BLaER1 treated with 17β-estradiol and CSF1 and Interleukin-3, amounts not matched to agents 10 nM and 100 nM (cell line): ENCODE data around the gene IFNE.
"Not testable (repeated sequence)": the region's sequence is repeated elsewhere in the genome, so short reads cannot be mapped to it uniquely, and the experiment has no call there.

Experiments
- H3K27ac ChIP-seq, 11 experiments: shearing (Covaris generic); formaldehyde crosslinking; 2 replicates each; pipeline ENCODE4 v1.8.1; 2022
- H3K27me3 ChIP-seq, 11 experiments: shearing (Covaris generic); formaldehyde crosslinking; 2 replicates each; pipeline ENCODE4 v1.8.1; 2022
- H3K36me3 ChIP-seq, 11 experiments: shearing (Covaris generic); formaldehyde crosslinking; 2 replicates each; pipeline ENCODE4 v1.8.1; 2022
- H3K4me1 ChIP-seq, 10 experiments: shearing (Covaris generic); formaldehyde crosslinking; 2 replicates each; pipeline ENCODE4 v1.8.1; 2022
- H3K4me2 ChIP-seq, 11 experiments: shearing (Covaris generic); formaldehyde crosslinking; 2 replicates each; pipeline ENCODE4 v1.8.1; 2022
- H3K4me3 ChIP-seq, 10 experiments: shearing (Covaris generic); formaldehyde crosslinking; 2 replicates each; pipeline ENCODE4 v1.8.1; 2022
- H3K9ac ChIP-seq, 11 experiments: shearing (Covaris generic); formaldehyde crosslinking; 2 replicates each; pipeline ENCODE4 v1.8.1; 2022
- H3K9me3 ChIP-seq, 11 experiments: shearing (Covaris generic); formaldehyde crosslinking; replicated peaks in 1 of 11; 2 replicates each; pipeline ENCODE4 v1.8.1; 2022
- H4K20me1 ChIP-seq, 11 experiments: shearing (Covaris generic); formaldehyde crosslinking; 2 replicates each; pipeline ENCODE4 v1.8.1; 2022
- Cebpa-rat ChIP-seq, 11 experiments: shearing (Covaris generic); IDR thresholded peaks; 2 replicates each; pipeline ENCODE4 v1.8.1; 2022

The IFNE gene

GRCh38 chr9:21465859-21466518 lies 16.1 kb downstream of the IFNE start:
- peaks cover 19 to 29% (median 23%) of the 10 kb centered on the region in 11 experiments for H3K9me3 ChIP-seq
- no peaks in the 10 kb centered on the region for H3K36me3 ChIP-seq
- no peak overlapping the region for H3K9ac ChIP-seq
- no peaks in the 10 kb centered on the region for H3K27me3 ChIP-seq
- TF ChIP-seq Cebpa-rat (IDR thresholded peaks at IDR 0.05): no peak
- H3K4me3 ChIP-seq: no peak overlapping the region
- H3K27ac ChIP-seq: no peak overlapping the region
- no peaks in the 10 kb centered on the region for H4K20me1 ChIP-seq
- no peak overlapping the region for H3K4me2 ChIP-seq
- no peaks in the 10 kb centered on the region for H3K4me1 ChIP-seq

- Histone ChIP-seq H3K9me3 (peaks cover 19 to 29% (median 23%) of the 10 kb centered on the region in 11 experiments), H3K27ac (no peak overlapping the region), H4K20me1 (no peaks in the 10 kb centered on the region), H3K4me3 (no peak overlapping the region), H3K9ac (no peak overlapping the region), H3K4me2 (no peak overlapping the region), H3K36me3 (no peaks in the 10 kb centered on the region), H3K4me1 (no peaks in the 10 kb centered on the region), H3K27me3 (no peaks in the 10 kb centered on the region)
- TF ChIP-seq Cebpa-rat (IDR thresholded peaks at IDR 0.05): no peak
These were observed 17.0 kb downstream of the IFNE start for GRCh38 chr9:21465138-21465537.

GRCh38 chr9:21461377-21461776 lies 20.7 kb downstream of the IFNE start:
- TF ChIP-seq Cebpa-rat (IDR thresholded peaks at IDR 0.05): no peak
- H3K27ac ChIP-seq: no peak overlapping the region
- no peak overlapping the region for H3K4me3 ChIP-seq
- no peaks in the 10 kb centered on the region for H4K20me1 ChIP-seq
- H3K4me1 ChIP-seq: no peaks in the 10 kb centered on the region
- H3K4me2 ChIP-seq: no peak overlapping the region
- peaks cover 19 to 29% (median 26%) of the 10 kb centered on the region in 11 experiments for H3K9me3 ChIP-seq
- no peak overlapping the region for H3K9ac ChIP-seq
- H3K27me3 ChIP-seq: no peaks in the 10 kb centered on the region
- H3K36me3 ChIP-seq: no peaks in the 10 kb centered on the region

GRCh38 chr9:21455320-21455719 lies 26.8 kb downstream of the IFNE start:
- Histone ChIP-seq H3K9ac (no peak overlapping the region), H3K27me3 (peaks cover 0 to 24% (median 0%) of the 10 kb centered on the region in 11 experiments; a peak in 4 of 22 replicates)
- no peak for TF ChIP-seq Cebpa-rat (IDR thresholded peaks at IDR 0.05)

GRCh38 chr9:21454149-21454548 lies 28.0 kb downstream of the IFNE start:
- no peak overlapping the region for H3K27ac ChIP-seq

More at GRCh38 chr9:21455320-21455719, 26.8 kb downstream of the IFNE start:
- Histone ChIP-seq H3K4me1 (peaks cover 0 to 15% (median 2%) of the 10 kb centered on the region in 10 experiments; a peak in 9 of 20 replicates), H3K4me2 (no peak overlapping the region), H4K20me1 (no peaks in the 10 kb centered on the region), H3K4me3 (no peak overlapping the region), H3K36me3 (no peaks in the 10 kb centered on the region), H3K9me3 (peaks cover 0 to 6% (median 0%) of the 10 kb centered on the region in 11 experiments; a peak in 2 of 22 replicates), H3K27ac (no peak overlapping the region)

GRCh38 chr9:21452681-21453080 lies 29.4 kb downstream of the IFNE start:
- no peak overlapping the region for H3K27ac ChIP-seq
- H3K4me2 ChIP-seq: 0 out of 22 replicates have a peak overlapping the region, but pooled peaks of 1 of the 11 experiments have one; percentile 19
- no peak overlapping the region for H3K9ac ChIP-seq
- H3K4me3 ChIP-seq: no peak overlapping the region
- TF ChIP-seq Cebpa-rat (IDR thresholded peaks at IDR 0.05): no peak
- H3K4me1 ChIP-seq: peaks cover 0 to 15% (median 2%) of the 10 kb centered on the region in 10 experiments; a peak in 9 of 20 replicates
- no peaks in the 10 kb centered on the region for H4K20me1 ChIP-seq
- no peaks in the 10 kb centered on the region for H3K9me3 ChIP-seq
- H3K27me3 ChIP-seq: peaks cover 0 to 49% (median 0%) of the 10 kb centered on the region in 11 experiments; a peak in 4 of 22 replicates
- no peaks in the 10 kb centered on the region for H3K36me3 ChIP-seq

More at GRCh38 chr9:21454149-21454548, 28.0 kb downstream of the IFNE start:
- Histone ChIP-seq H3K4me3 (no peak overlapping the region), H3K36me3 (no peaks in the 10 kb centered on the region), H3K4me1 (peaks cover 0 to 15% (median 2%) of the 10 kb centered on the region in 10 experiments; a peak in 9 of 20 replicates), H4K20me1 (no peaks in the 10 kb centered on the region), H3K27me3 (peaks cover 0 to 34% (median 0%) of the 10 kb centered on the region in 11 experiments; a peak in 4 of 22 replicates), H3K4me2 (peak overlapping the region in 4 of 11 experiments; percentile 4 to 43 (median 22); a peak in 7 of 22 replicates), H3K9me3 (peaks cover 0 to 6% (median 0%) of the 10 kb centered on the region in 11 experiments; a peak in 2 of 22 replicates), H3K9ac (no peak overlapping the region)
- TF ChIP-seq Cebpa-rat (IDR thresholded peaks at IDR 0.05): no peak

GRCh38 chr9:21450733-21451394 lies 31.2 kb downstream of the IFNE start:
- no peak overlapping the region for H3K4me2 ChIP-seq
- H3K27me3 ChIP-seq: peaks cover 0 to 67% (median 0%) of the 10 kb centered on the region in 11 experiments; a peak in 4 of 22 replicates
- no peak overlapping the region for H3K4me3 ChIP-seq
- H3K4me1 ChIP-seq: peaks cover 0 to 15% (median 2%) of the 10 kb centered on the region in 10 experiments; a peak in 9 of 20 replicates
- no peak for TF ChIP-seq Cebpa-rat (IDR thresholded peaks at IDR 0.05)
- no peaks in the 10 kb centered on the region for H3K36me3 ChIP-seq
- H3K9ac ChIP-seq: no peak overlapping the region
- no peaks in the 10 kb centered on the region for H3K9me3 ChIP-seq
- H3K27ac ChIP-seq: no peak overlapping the region
- no peaks in the 10 kb centered on the region for H4K20me1 ChIP-seq

GRCh38 chr9:21449312-21449711 lies 32.8 kb downstream of the IFNE start:
- H3K36me3 ChIP-seq, H3K9ac ChIP-seq, H3K9me3 ChIP-seq, H3K27ac ChIP-seq, H3K4me3 ChIP-seq, H4K20me1 ChIP-seq, H3K4me2 ChIP-seq: not testable (repeated sequence)
- peaks cover 5 to 15% (median 9%) of the 10 kb centered on the region in 10 experiments for H3K4me1 ChIP-seq
- H3K27me3 ChIP-seq: peaks cover 0 to 72% (median 0%) of the 10 kb centered on the region in 11 experiments; a peak in 4 of 22 replicates

- no peak overlapping the region for H3K4me3 ChIP-seq
- TF ChIP-seq Cebpa-rat (IDR thresholded peaks at IDR 0.05): peak in 9 of 11 experiments; percentile 42 to 86 (median 75); a peak in 15 of 22 replicates
- H4K20me1 ChIP-seq: no peaks in the 10 kb centered on the region
- peaks cover 0 to 50% (median 0%) of the 10 kb centered on the region in 11 experiments; a peak in 4 of 22 replicates for H3K27me3 ChIP-seq
- no peak overlapping the region for H3K9ac ChIP-seq
- H3K4me1 ChIP-seq: peaks cover 10 to 18% (median 15%) of the 10 kb centered on the region in 10 experiments
- H3K9me3 ChIP-seq: peaks cover 0 to 7% (median 0%) of the 10 kb centered on the region in 11 experiments; a peak in 2 of 22 replicates
- peak overlapping the region; percentile 43 to 80 (median 66) for H3K4me2 ChIP-seq
- no peak overlapping the region for H3K27ac ChIP-seq
- H3K36me3 ChIP-seq: no peaks in the 10 kb centered on the region
These were observed 38.1 kb downstream of the IFNE start for GRCh38 chr9:21443849-21444625.
